Memory B cell (primary cell): ENCODE data around the gene ZSWIM9.
A peak's percentile ranks its signal among the peaks of the same experiment; 100 is the strongest.

Experiments used
- ATAC-seq: fragments of 150-1000 bp; cut with Tn5 transposase; 2 replicates; pipeline ENCODE4 v1.10.0; 2021; ENCODE audit warnings: low read depth, mild to moderate bottlenecking, moderate library complexity
- DNase-seq, 2 donors: peaks; one replicate each; pipeline ENCODE4 v3.0.0; 2022; ENCODE audit warnings: low spot score in 2 of 2
- H3K27ac Mint-ChIP-seq: one replicate; pipeline ENCODE4 v1.8.0; 2022; ENCODE audit warnings: mild to moderate bottlenecking, moderate library complexity, mixed read lengths
- H3K27me3 Mint-ChIP-seq: one replicate; pipeline ENCODE4 v1.8.0; 2022; ENCODE audit warnings: mixed read lengths
- H3K36me3 Mint-ChIP-seq: one replicate; pipeline ENCODE4 v1.8.0; 2022; ENCODE audit warnings: mild to moderate bottlenecking, mixed read lengths
- H3K4me1 Mint-ChIP-seq: one replicate; pipeline ENCODE4 v1.8.0; 2022; ENCODE audit warnings: mixed read lengths
- H3K4me3 Mint-ChIP-seq: one replicate; pipeline ENCODE4 v1.8.0; 2022; ENCODE audit warnings: mild to moderate bottlenecking, moderate library complexity, mixed read lengths
- H3K9me3 Mint-ChIP-seq: one replicate; pipeline ENCODE4 v1.8.0; 2022; ENCODE audit warnings: mixed read lengths

The ZSWIM9 gene

GRCh38 chr19:48152551-48152950, 17.9 kb upstream of the ZSWIM9 start:
- H3K9me3 Mint-ChIP-seq, result no peaks in the 10 kb centered on the region
- H3K4me3 Mint-ChIP-seq, result no peak overlapping the region
- peak; percentile 43 for ATAC-seq
- H3K4me1 Mint-ChIP-seq, result peaks cover 2% of the 10 kb centered on the region
- no peak overlapping the region for H3K27ac Mint-ChIP-seq
- no peaks in the 10 kb centered on the region for H3K27me3 Mint-ChIP-seq
- peak; percentile 65 to 66 for DNase-seq
- peaks cover 29% of the 10 kb centered on the region for H3K36me3 Mint-ChIP-seq

- Mint-ChIP-seq H3K4me1 (peaks cover 2% of the 10 kb centered on the region), H3K9me3 (no peaks in the 10 kb centered on the region), H3K36me3 (peaks cover 28% of the 10 kb centered on the region), H3K27me3 (no peaks in the 10 kb centered on the region), H3K4me3 (no peak overlapping the region), H3K27ac (no peak overlapping the region)
- DNase-seq (no peak), ATAC-seq (no peak)
These were observed 16.5 kb upstream of the ZSWIM9 start for GRCh38 chr19:48154003-48154402.

GRCh38 chr19:48158210-48158790, 12.2 kb upstream of the ZSWIM9 start:
- DNase-seq (no peak), ATAC-seq (no peak)
- Mint-ChIP-seq H3K9me3 (no peaks in the 10 kb centered on the region), H3K27ac (no peak overlapping the region), H3K4me1 (peaks cover 2% of the 10 kb centered on the region), H3K27me3 (no peaks in the 10 kb centered on the region), H3K36me3 (peaks cover 32% of the 10 kb centered on the region), H3K4me3 (no peak overlapping the region)

- Mint-ChIP-seq H3K27me3 (no peaks in the 10 kb centered on the region), H3K36me3 (peaks cover 14% of the 10 kb centered on the region), H3K9me3 (no peaks in the 10 kb centered on the region), H3K27ac (peak overlapping the region; percentile 93), H3K4me3 (no peak overlapping the region), H3K4me1 (peaks cover 22% of the 10 kb centered on the region)
- DNase-seq, result no peak
- ATAC-seq, result no peak
These were observed 1.8 kb upstream of the ZSWIM9 start for GRCh38 chr19:48168689-48169088.

DNA sequence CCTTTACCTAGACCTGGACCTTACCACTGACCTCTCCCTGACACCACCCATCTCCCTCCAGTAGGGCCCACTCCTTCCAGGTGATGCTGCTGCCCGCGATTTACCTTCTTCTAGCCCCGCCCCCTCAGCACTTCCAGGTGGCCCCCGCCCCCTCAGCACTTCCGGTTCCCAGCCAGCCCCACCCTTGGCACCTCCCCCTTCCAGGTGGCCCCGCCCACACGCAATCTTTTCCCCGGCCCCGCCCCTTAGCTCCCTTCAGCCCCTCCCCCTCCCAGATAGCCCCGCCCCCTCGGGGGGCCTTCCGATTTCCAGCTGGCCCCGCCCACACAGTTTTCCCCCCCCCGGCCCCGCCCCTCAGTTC, 922 bp upstream of the ZSWIM9 start:
- peak overlapping the region; percentile 98 for H3K4me3 Mint-ChIP-seq
- H3K9me3 Mint-ChIP-seq, result no peaks in the 10 kb centered on the region

GRCh38 chr19:48170817-48171347, 402 bp downstream of the ZSWIM9 start:
- Mint-ChIP-seq H3K4me3 (peak overlapping the region; percentile 98), H3K36me3 (peaks cover 18% of the 10 kb centered on the region), H3K27me3 (no peaks in the 10 kb centered on the region), H3K9me3 (no peaks in the 10 kb centered on the region), H3K4me1 (peaks cover 28% of the 10 kb centered on the region), H3K27ac (peak overlapping the region; percentile 93)
- ATAC-seq, result no peak
- no peak for DNase-seq

More for the DNA sequence above, 922 bp upstream of the ZSWIM9 start:
- ATAC-seq, result peak; percentile 46
- H3K27ac Mint-ChIP-seq, result peak overlapping the region; percentile 93
- H3K4me1 Mint-ChIP-seq, result peaks cover 22% of the 10 kb centered on the region
- peak; percentile 92 for DNase-seq
- H3K27me3 Mint-ChIP-seq, result no peaks in the 10 kb centered on the region
- H3K36me3 Mint-ChIP-seq, result peaks cover 14% of the 10 kb centered on the region

- no peaks in the 10 kb centered on the region for H3K9me3 Mint-ChIP-seq
- DNase-seq, result no peak
- H3K4me1 Mint-ChIP-seq, result peaks cover 30% of the 10 kb centered on the region
- peak overlapping the region; percentile 93 for H3K27ac Mint-ChIP-seq
- peak overlapping the region; percentile 98 for H3K4me3 Mint-ChIP-seq
- H3K27me3 Mint-ChIP-seq, result no peaks in the 10 kb centered on the region
- ATAC-seq, result no peak
- peaks cover 21% of the 10 kb centered on the region for H3K36me3 Mint-ChIP-seq
These were observed 1.2 kb downstream of the ZSWIM9 start for GRCh38 chr19:48171710-48172109.

- no peak overlapping the region for H3K4me3 Mint-ChIP-seq
- no peaks in the 10 kb centered on the region for H3K9me3 Mint-ChIP-seq
- peak overlapping the region; percentile 36 for H3K27ac Mint-ChIP-seq
- no peaks in the 10 kb centered on the region for H3K27me3 Mint-ChIP-seq
- H3K36me3 Mint-ChIP-seq, result peaks cover 27% of the 10 kb centered on the region
- DNase-seq, result no peak
- H3K4me1 Mint-ChIP-seq, result peaks cover 18% of the 10 kb centered on the region
- ATAC-seq, result no peak
These were observed 4.1 kb downstream of the ZSWIM9 start for GRCh38 chr19:48174445-48175030.

GRCh38 chr19:48175578-48175977, 5.1 kb downstream of the ZSWIM9 start:
- Mint-ChIP-seq H3K9me3 (no peaks in the 10 kb centered on the region), H3K36me3 (peaks cover 31% of the 10 kb centered on the region), H3K27me3 (no peaks in the 10 kb centered on the region), H3K27ac (no peak overlapping the region), H3K4me3 (no peak overlapping the region), H3K4me1 (peaks cover 16% of the 10 kb centered on the region)
- DNase-seq (no peak), ATAC-seq (no peak)

- no peak for DNase-seq
- peaks cover 30% of the 10 kb centered on the region for H3K36me3 Mint-ChIP-seq
- H3K27me3 Mint-ChIP-seq, result no peaks in the 10 kb centered on the region
- no peak overlapping the region for H3K4me3 Mint-ChIP-seq
- peaks cover 10% of the 10 kb centered on the region for H3K4me1 Mint-ChIP-seq
- no peak overlapping the region for H3K27ac Mint-ChIP-seq
- H3K9me3 Mint-ChIP-seq, result peaks cover under 1% of the 10 kb centered on the region
- no peak for ATAC-seq
These were observed 5.7 kb downstream of the ZSWIM9 start for GRCh38 chr19:48176226-48176625.

- Mint-ChIP-seq H3K9me3 (peaks cover 2% of the 10 kb centered on the region), H3K4me3 (no peak overlapping the region), H3K27ac (no peak overlapping the region), H3K4me1 (peaks cover 11% of the 10 kb centered on the region), H3K36me3 (peaks cover 20% of the 10 kb centered on the region), H3K27me3 (no peaks in the 10 kb centered on the region)
- no peak for ATAC-seq
- no peak for DNase-seq
These were observed 11.0 kb downstream of the ZSWIM9 start for GRCh38 chr19:48181505-48181904.

DNA sequence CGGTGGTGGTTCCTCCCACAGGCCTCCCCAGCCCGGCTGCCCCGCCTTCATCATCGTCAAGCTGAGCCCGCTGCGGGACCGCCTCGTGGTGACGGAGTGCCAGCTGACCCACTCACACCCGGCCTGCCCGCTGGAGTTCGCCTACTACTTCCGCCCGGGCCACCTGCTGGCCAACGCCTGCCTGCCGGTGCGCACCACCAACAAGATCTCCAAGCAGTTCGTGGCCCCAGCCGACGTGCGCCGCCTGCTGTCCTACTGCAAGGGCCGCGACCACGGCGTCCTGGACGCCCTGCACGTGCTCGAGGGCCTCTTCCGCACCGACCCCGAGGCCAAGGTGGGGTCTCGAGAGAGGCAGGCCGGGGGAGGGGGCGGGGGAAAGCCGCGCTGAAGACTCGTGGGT, 12.0 kb downstream of the ZSWIM9 start:
- H3K4me1 Mint-ChIP-seq, result peaks cover 12% of the 10 kb centered on the region
- H3K27ac Mint-ChIP-seq, result no peak overlapping the region
- H3K4me3 Mint-ChIP-seq, result no peak overlapping the region
- peaks cover 15% of the 10 kb centered on the region for H3K36me3 Mint-ChIP-seq
- no peaks in the 10 kb centered on the region for H3K27me3 Mint-ChIP-seq
- DNase-seq, result no peak
- no peak for ATAC-seq
- peaks cover 2% of the 10 kb centered on the region for H3K9me3 Mint-ChIP-seq

DNA sequence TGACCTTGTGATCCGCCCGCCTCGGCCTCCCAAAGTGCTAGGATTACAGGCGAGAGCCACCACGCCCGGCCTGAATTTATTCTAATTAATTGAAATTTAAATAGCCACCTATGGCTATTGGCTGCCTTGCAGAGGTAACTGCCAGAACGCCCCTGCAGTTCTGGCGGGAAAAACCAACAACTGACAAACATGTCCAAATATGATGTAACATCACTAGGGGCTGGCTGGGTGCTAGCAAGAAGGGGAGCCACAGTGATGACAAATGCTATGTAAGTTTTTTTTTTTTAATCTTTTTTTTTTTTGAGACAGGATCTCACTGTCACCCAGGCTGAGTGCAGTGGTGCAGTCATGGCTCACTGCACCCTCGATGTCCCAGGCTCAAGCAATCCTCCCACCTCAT, 12.9 kb downstream of the ZSWIM9 start:
- no peak overlapping the region for H3K27ac Mint-ChIP-seq
- H3K27me3 Mint-ChIP-seq, result no peaks in the 10 kb centered on the region
- H3K9me3 Mint-ChIP-seq, result peaks cover 2% of the 10 kb centered on the region
- H3K36me3 Mint-ChIP-seq, result peaks cover 18% of the 10 kb centered on the region
- peaks cover 12% of the 10 kb centered on the region for H3K4me1 Mint-ChIP-seq
- ATAC-seq, result no peak
- no peak overlapping the region for H3K4me3 Mint-ChIP-seq
- no peak for DNase-seq

DNA sequence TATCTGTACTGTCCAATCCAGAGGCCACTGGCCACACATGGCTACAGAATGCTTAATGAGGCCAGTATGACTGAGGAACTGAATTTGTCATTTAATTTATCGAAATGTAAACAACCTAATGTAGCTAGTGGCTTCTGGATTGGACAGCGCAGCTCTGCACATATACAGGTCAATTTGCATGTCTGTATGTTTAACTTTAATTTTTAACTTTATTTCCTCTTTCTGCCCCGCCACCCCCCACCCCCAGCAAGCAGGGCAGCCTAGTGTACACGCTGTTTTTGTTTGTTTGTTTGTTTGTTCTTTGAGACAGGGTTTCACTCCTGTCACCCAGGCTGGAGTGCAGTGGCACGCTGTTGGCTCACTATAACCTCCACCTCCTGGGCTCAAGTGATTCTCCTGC, 15.5 kb downstream of the ZSWIM9 start:
- Mint-ChIP-seq H3K36me3 (peaks cover 17% of the 10 kb centered on the region), H3K4me3 (peak overlapping the region; percentile 64), H3K27ac (peak overlapping the region; percentile 65), H3K9me3 (peaks cover 2% of the 10 kb centered on the region), H3K4me1 (peaks cover 14% of the 10 kb centered on the region), H3K27me3 (no peaks in the 10 kb centered on the region)
- peak; percentile 26 for ATAC-seq
- DNase-seq, result no peak

DNA sequence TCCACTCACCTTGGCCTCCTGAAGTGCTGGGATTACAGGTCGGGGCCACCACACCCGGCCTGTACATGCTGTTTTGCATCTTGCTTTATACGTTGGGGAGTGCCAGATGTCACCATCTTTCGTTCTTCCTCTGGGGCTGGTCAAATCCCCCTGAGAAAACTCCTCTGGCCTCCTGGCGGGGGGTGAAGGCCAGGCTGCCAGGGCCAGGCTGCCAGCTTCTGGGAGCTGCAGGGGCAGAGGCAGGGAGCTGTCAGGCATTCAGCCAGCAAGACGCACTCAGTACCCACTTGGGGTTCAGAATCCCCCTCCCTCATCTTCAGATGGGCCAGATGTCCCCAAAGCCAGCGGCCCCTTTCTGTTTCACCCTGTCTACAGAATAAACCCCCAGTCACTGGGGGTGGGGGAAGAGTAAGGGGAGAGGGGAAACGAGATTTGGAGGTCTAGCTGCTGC, 16.1 kb downstream of the ZSWIM9 start:
- H3K4me3 Mint-ChIP-seq, result peak overlapping the region; percentile 64
- H3K36me3 Mint-ChIP-seq, result peaks cover 12% of the 10 kb centered on the region
- H3K4me1 Mint-ChIP-seq, result peaks cover 14% of the 10 kb centered on the region
- H3K9me3 Mint-ChIP-seq, result no peaks in the 10 kb centered on the region
- peak overlapping the region; percentile 65 for H3K27ac Mint-ChIP-seq
- DNase-seq (no peak), ATAC-seq (peak; percentile 59)
- H3K27me3 Mint-ChIP-seq, result no peaks in the 10 kb centered on the region
